SK-N-SH (cell line): Measurements from ENCODE around the gene ARHGAP31. TPM values are rescaled to one million over a fixed set of nuclear protein-coding genes. Genes with fewer than 3 reads are reported as not detected.

Source experiments
- CTCF ChIA-PET: fragments of 300-600, 350-600 bp; formaldehyde crosslinking; extraction: SDS; loops from one replicate; lab custom pipeline; 2021; lab: Yijun Ruan, JAX
- POLR2A ChIA-PET: fragments of 350-600 bp; sonication (Branson Sonifier 250); formaldehyde crosslinking; extraction: SDS; loops from one replicate; lab custom pipeline; 2020; ENCODE audit warnings: antibody characterized with exemption, inconsistent platforms; lab: Yijun Ruan, JAX
- DNase-seq: peaks from one replicate; pipeline ENCODE4 v3.0.0; 2012
- H2AFZ ChIP-seq: fragments of 200-600 bp; sonication (generic); 2 replicates; pipeline ENCODE4 v1.8.1; 2016; ENCODE audit warnings: antibody characterized with exemption, mild to moderate bottlenecking, low read depth
- H3F3A ChIP-seq: fragments of 200-600 bp; sonication (generic); replicated peaks from 2 replicates; pipeline ENCODE3; 2016; ENCODE audit warnings: antibody characterized with exemption, mild to moderate bottlenecking; ENCODE audit not compliant: insufficient read depth
- H3K27ac ChIP-seq, 2 experiments: fragments of 200-500 bp in 1 of 2; fragments of 200-600 bp in 1 of 2; sonication (Bioruptor generic) in 1 of 2; sonication (generic), shearing (Covaris generic) in 1 of 2; 2 replicates each; pipeline versions ENCODE4 v1.5.1 to v1.6.1; 2014 to 2016; ENCODE audit warnings: low read depth in 2 of 2, inconsistent platforms in 1 of 2, low read length in 1 of 2, mild to moderate bottlenecking in 1 of 2, mixed read lengths in 1 of 2
- H3K27me3 ChIP-seq: fragments of 200-600 bp; sonication (generic), shearing (Covaris generic); 2 replicates; pipeline ENCODE4 v1.6.1; 2016; ENCODE audit warnings: mixed run types; ENCODE audit not compliant: insufficient read depth
- H3K36me3 ChIP-seq, 2 experiments: fragments of 200-500 bp in 1 of 2; fragments of 200-600 bp in 1 of 2; sonication (Bioruptor generic) in 1 of 2; sonication (generic) in 1 of 2; replicated peaks in 1 of 2; 2 replicates each; pipeline versions ENCODE3 to v1.5.1; 2014 to 2016; ENCODE audit warnings: low read length in 1 of 2, mild to moderate bottlenecking in 1 of 2; ENCODE audit not compliant: insufficient read depth in 2 of 2, control insufficient read depth in 1 of 2
- H3K4me1 ChIP-seq, 2 experiments: fragments of 200-500 bp in 1 of 2; fragments of 200-600 bp in 1 of 2; sonication (Bioruptor generic) in 1 of 2; sonication (generic), shearing (Covaris generic) in 1 of 2; 2 replicates each; pipeline versions ENCODE4 v1.5.1 to v1.6.1; 2014 to 2016; ENCODE audit warnings: low read depth in 1 of 2, low read length in 1 of 2, mixed run types in 1 of 2; ENCODE audit not compliant: insufficient read depth in 2 of 2, control insufficient read depth in 1 of 2
- H3K4me2 ChIP-seq: fragments of 200-600 bp; sonication (generic), shearing (Covaris generic); 2 replicates; pipeline ENCODE4 v1.6.1; 2017; ENCODE audit warnings: mixed run types
- H3K4me3 ChIP-seq, 2 experiments: fragments of 200-500 bp in 1 of 2; fragments of 200-600 bp in 1 of 2; sonication (Bioruptor generic) in 1 of 2; sonication (generic), shearing (Covaris generic) in 1 of 2; 2 replicates each; pipeline versions ENCODE4 v1.5.1 to v1.8.1; 2014 to 2016; ENCODE audit warnings: low read depth in 2 of 2, inconsistent platforms in 1 of 2, low read length in 1 of 2, mild to moderate bottlenecking in 1 of 2, mixed read lengths in 1 of 2, moderate library complexity in 1 of 2
- H3K79me2 ChIP-seq: fragments of 200-600 bp; sonication (generic); 2 replicates; pipeline ENCODE4 v1.8.1; 2017; ENCODE audit warnings: mild to moderate bottlenecking; ENCODE audit not compliant: insufficient read depth
- H3K9ac ChIP-seq: fragments of 200-600 bp; sonication (generic); 2 replicates; pipeline ENCODE4 v1.6.1; 2017; ENCODE audit warnings: mixed run types
- H3K9me2 ChIP-seq: fragments of 200-600 bp; sonication (generic); 2 replicates; pipeline ENCODE4 v1.6.1; 2017; ENCODE audit warnings: mixed run types
- H3K9me3 ChIP-seq: fragments of 200-600 bp; sonication (generic); 2 replicates; pipeline ENCODE4 v1.6.1; 2017; ENCODE audit warnings: mixed run types, mild to moderate bottlenecking, moderate library complexity
- H4K20me1 ChIP-seq: fragments of 200-600 bp; sonication (generic); 2 replicates; pipeline ENCODE4 v1.6.1; 2017; ENCODE audit warnings: mild to moderate bottlenecking, mixed run types; ENCODE audit not compliant: insufficient read depth
- EP300 ChIP-seq, 2 experiments: IDR thresholded peaks; 2 replicates each; pipeline versions ENCODE4 v1.4.0 to v1.6.1; 2012; ENCODE audit warnings: borderline replicate concordance in 1 of 2, low read depth in 1 of 2, low read length in 1 of 2
- FOSL2 ChIP-seq: IDR thresholded peaks from 2 replicates; pipeline ENCODE4 v1.4.0; 2012; ENCODE audit warnings: low read depth, mild to moderate bottlenecking, moderate library complexity, borderline replicate concordance
- RCOR1 ChIP-seq: fragments of 150-350 bp; IDR thresholded peaks from 2 replicates; pipeline ENCODE4 v1.6.1; 2017; ENCODE audit warnings: antibody characterized with exemption, low read length
- RFX5 ChIP-seq: IDR thresholded peaks from 2 replicates; pipeline ENCODE4 v1.6.1; 2012; ENCODE audit warnings: mild to moderate bottlenecking, improper control_type of control experiment, low read length
- RXRA ChIP-seq: IDR thresholded peaks from 2 replicates; pipeline ENCODE4 v1.4.0; 2012; ENCODE audit warnings: low read depth, mild to moderate bottlenecking, borderline replicate concordance
- USF1 ChIP-seq: IDR thresholded peaks from 2 replicates; pipeline ENCODE4 v1.4.0; 2012; ENCODE audit warnings: low read depth, borderline replicate concordance
- YY1 ChIP-seq: IDR thresholded peaks from 2 replicates; pipeline ENCODE4 v1.4.0; 2012; ENCODE audit warnings: low read depth, mild to moderate bottlenecking
- WGBS: methylation state at CpG from one replicate; pipeline ENCODE4 v1.1.6; 2017; ENCODE audit warnings: low lambda C conversion rate; 5-methylcytosine and 5-hydroxymethylcytosine counted together
- polyA plus RNA-seq, 3 experiments: library from polyadenylated mRNA; depleted of rRNA; stranded (reverse); fragments of >200 nt; gene quantifications; 2 replicates each; pipeline ENCODE4 v1.2.3, GENCODE V29; 2012
- TF ChIP-seq, protein P1 (sequence below): IDR thresholded peaks from 2 replicates; pipeline ENCODE4 v1.6.1; 2012; ENCODE audit warnings: mild to moderate bottlenecking, low read depth, low read length, moderate library complexity
- TF ChIP-seq, protein P2 (sequence below): fragments of 150-350 bp; IDR thresholded peaks from 2 replicates; pipeline ENCODE4 v1.6.1; 2016; ENCODE audit warnings: mild to moderate bottlenecking, low read depth, low read length

The ARHGAP31 gene
- polyA plus RNA-seq, 1 of the 3 experiments (the other 2 are of a cell fraction): 4.4 TPM

- Histone ChIP-seq H2AFZ (no peak overlapping the region), H3K9ac (peak overlapping the region; percentile 84)
- CTCF ChIA-PET: no interaction called here
These were observed 29.5 kb downstream of the ARHGAP31 start for GRCh38 chr3:119323723-119324085.

GRCh38 chr3:119324899-119325298 is 30.7 kb downstream of the ARHGAP31 start:
- H3F3A ChIP-seq: no peaks in the 10 kb centered on the region
- H2AFZ ChIP-seq: no peak overlapping the region
- no peak for DNase-seq
- H3K79me2 ChIP-seq: peaks cover 54% of the 10 kb centered on the region
- no peaks in the 10 kb centered on the region for H3K36me3 ChIP-seq
- H3K27ac ChIP-seq: peak overlapping the region in 1 of 2 experiments; percentile 35; a peak in 2 of 4 replicates
- H3K9me3 ChIP-seq: no peaks in the 10 kb centered on the region
- POLR2A ChIA-PET: no interaction called here
- H3K9ac ChIP-seq: no peak overlapping the region
- WGBS: 100% methylated on average over 2 of the region's 2 CpGs
- no peak overlapping the region for H3K4me2 ChIP-seq
- H3K27me3 ChIP-seq: no peaks in the 10 kb centered on the region
- H3K4me3 ChIP-seq: no peak overlapping the region
- CTCF ChIA-PET: no interaction called here
- H3K9me2 ChIP-seq: no peaks in the 10 kb centered on the region
- no peaks in the 10 kb centered on the region for H4K20me1 ChIP-seq
- no peak for TF ChIP-seq RXRA
- TF ChIP-seq YY1: no peak
- peaks cover 7 to 24% of the 10 kb centered on the region in 2 experiments; a peak in 2 of 4 replicates for H3K4me1 ChIP-seq

More at GRCh38 chr3:119323723-119324085, 29.5 kb downstream of the ARHGAP31 start:
- Histone ChIP-seq H3K9me3 (no peaks in the 10 kb centered on the region), H3K27ac (peak overlapping the region; percentile 83 to 92; a peak in 3 of 4 replicates), H3K79me2 (peaks cover 59% of the 10 kb centered on the region), H4K20me1 (no peaks in the 10 kb centered on the region), H3K4me3 (peak overlapping the region in 1 of 2 experiments; percentile 48; a peak in 2 of 4 replicates), H3K4me2 (peak overlapping the region; percentile 75; the same call in 1 of the 2 replicates), H3K36me3 (no peaks in the 10 kb centered on the region), H3K27me3 (no peaks in the 10 kb centered on the region), H3F3A (no peaks in the 10 kb centered on the region), H3K4me1 (peaks cover 7 to 25% of the 10 kb centered on the region in 2 experiments; a peak in 3 of 4 replicates), H3K9me2 (no peaks in the 10 kb centered on the region)
- 97% methylated on average over 8 of the region's 8 CpGs for WGBS
- POLR2A ChIA-PET: no interaction called here
- no peak for TF ChIP-seq RFX5
- TF ChIP-seq RXRA: no peak
- TF ChIP-seq USF1: no peak
- no peak for TF ChIP-seq RCOR1
- TF ChIP-seq, protein P1, sequence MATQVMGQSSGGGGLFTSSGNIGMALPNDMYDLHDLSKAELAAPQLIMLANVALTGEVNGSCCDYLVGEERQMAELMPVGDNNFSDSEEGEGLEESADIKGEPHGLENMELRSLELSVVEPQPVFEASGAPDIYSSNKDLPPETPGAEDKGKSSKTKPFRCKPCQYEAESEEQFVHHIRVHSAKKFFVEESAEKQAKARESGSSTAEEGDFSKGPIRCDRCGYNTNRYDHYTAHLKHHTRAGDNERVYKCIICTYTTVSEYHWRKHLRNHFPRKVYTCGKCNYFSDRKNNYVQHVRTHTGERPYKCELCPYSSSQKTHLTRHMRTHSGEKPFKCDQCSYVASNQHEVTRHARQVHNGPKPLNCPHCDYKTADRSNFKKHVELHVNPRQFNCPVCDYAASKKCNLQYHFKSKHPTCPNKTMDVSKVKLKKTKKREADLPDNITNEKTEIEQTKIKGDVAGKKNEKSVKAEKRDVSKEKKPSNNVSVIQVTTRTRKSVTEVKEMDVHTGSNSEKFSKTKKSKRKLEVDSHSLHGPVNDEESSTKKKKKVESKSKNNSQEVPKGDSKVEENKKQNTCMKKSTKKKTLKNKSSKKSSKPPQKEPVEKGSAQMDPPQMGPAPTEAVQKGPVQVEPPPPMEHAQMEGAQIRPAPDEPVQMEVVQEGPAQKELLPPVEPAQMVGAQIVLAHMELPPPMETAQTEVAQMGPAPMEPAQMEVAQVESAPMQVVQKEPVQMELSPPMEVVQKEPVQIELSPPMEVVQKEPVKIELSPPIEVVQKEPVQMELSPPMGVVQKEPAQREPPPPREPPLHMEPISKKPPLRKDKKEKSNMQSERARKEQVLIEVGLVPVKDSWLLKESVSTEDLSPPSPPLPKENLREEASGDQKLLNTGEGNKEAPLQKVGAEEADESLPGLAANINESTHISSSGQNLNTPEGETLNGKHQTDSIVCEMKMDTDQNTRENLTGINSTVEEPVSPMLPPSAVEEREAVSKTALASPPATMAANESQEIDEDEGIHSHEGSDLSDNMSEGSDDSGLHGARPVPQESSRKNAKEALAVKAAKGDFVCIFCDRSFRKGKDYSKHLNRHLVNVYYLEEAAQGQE: no peak
- no peak for TF ChIP-seq FOSL2
- no peak for TF ChIP-seq EP300 (IDR thresholded peaks at IDR 0.05; ENCODE audit: borderline replicate concordance in 1 of 2, low read depth in 1 of 2, low read length in 1 of 2)
- TF ChIP-seq, protein P2, sequence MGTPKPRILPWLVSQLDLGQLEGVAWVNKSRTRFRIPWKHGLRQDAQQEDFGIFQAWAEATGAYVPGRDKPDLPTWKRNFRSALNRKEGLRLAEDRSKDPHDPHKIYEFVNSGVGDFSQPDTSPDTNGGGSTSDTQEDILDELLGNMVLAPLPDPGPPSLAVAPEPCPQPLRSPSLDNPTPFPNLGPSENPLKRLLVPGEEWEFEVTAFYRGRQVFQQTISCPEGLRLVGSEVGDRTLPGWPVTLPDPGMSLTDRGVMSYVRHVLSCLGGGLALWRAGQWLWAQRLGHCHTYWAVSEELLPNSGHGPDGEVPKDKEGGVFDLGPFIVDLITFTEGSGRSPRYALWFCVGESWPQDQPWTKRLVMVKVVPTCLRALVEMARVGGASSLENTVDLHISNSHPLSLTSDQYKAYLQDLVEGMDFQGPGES: no peak
- DNase-seq: no peak
